ENCODE data around the gene FAM193A.
"Not testable (repeated sequence)": the region's sequence is repeated elsewhere in the genome, so short reads cannot be mapped to it uniquely, and the experiment has no call there.

Gene FAM193A

DNA sequence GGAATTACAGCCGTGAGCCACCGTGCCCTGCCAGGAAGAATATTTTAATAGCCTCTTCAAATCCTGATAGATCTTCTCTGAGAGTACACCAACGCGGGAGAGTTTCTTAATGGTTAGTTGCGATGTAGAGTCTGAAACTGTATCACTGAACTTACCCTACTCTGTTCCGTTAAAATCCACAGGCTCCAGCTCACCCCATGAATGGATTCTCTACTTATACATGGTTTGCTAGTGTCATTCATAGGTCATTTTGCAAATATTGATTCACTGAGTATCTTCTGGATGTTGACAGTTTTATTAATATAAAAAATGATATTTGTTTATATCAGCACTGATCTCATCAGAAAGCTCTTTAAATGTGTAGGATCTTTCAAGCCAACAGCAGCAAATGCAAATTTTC lies 99.9 kb downstream of the FAM193A start:
- CTCF ChIA-PET = no interaction called here
- TF ChIP-seq, protein P1, sequence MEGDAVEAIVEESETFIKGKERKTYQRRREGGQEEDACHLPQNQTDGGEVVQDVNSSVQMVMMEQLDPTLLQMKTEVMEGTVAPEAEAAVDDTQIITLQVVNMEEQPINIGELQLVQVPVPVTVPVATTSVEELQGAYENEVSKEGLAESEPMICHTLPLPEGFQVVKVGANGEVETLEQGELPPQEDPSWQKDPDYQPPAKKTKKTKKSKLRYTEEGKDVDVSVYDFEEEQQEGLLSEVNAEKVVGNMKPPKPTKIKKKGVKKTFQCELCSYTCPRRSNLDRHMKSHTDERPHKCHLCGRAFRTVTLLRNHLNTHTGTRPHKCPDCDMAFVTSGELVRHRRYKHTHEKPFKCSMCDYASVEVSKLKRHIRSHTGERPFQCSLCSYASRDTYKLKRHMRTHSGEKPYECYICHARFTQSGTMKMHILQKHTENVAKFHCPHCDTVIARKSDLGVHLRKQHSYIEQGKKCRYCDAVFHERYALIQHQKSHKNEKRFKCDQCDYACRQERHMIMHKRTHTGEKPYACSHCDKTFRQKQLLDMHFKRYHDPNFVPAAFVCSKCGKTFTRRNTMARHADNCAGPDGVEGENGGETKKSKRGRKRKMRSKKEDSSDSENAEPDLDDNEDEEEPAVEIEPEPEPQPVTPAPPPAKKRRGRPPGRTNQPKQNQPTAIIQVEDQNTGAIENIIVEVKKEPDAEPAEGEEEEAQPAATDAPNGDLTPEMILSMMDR (conservative IDR thresholded peaks at IDR 0.05; ENCODE audit: low read depth) = no peak
- POLR2A ChIA-PET (ENCODE audit: low non-redundant PET) = no interaction called here
- H3K27ac ChIP-seq = no peak overlapping the region
- no peak for DNase-seq (ENCODE audit: low spot score)

DNA sequence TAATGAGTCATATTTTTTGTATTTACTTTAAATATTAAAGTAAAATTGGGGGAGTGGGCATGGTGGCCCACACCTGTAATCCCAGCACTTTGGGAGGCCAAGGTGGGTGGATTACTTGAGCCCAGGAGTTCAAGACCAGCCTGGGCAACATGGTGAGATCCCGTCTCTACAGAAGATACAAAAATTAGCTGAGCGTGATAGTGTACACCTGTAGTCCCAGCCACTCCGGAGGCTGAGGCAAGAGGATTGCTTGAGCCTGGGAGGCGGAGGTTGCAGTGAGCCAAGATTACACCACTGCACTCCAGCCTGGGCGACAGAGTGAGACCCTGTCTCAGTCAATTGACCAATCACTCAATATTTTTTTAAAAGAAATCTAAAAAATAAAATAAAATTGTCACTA lies 100.5 kb downstream of the FAM193A start:
- CTCF ChIA-PET; POLR2A ChIA-PET (ENCODE audit: low non-redundant PET); DNase-seq (ENCODE audit: low spot score); H3K27ac ChIP-seq: not testable (repeated sequence)

DNA sequence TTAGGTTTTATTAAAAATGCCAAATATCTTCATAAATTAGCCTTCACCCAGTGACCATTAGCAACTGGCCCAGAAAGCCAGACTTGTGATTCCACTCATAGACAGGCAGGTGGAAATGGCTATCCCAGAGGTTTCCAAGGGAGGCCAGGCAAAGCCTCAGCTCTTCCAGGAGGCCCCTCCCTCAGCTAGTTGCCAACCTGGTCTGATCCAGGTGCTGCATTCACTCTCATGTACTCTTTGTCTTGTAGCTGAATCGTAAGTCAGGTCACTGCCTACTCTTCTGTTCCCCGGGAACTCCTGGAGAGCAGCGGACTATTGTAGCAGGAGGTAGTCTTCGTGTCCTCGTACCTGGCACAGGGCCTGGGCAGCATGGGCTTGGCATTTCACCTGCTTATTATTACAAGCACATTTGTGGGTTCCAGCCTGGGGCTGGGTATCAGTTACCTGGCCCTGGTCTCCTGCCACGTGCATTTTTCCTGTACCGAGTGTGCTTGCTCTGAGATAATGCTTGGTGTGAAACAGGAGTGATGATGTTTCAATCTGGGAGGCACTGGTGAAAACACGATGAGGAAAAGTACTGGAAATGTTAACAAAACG lies 101.6 kb downstream of the FAM193A start:
- no peak overlapping the region for H3K27ac ChIP-seq
- ChIA-PET POLR2A (ENCODE audit: low non-redundant PET) (interaction anchor here (0.6 kb wide), 1 partner anchor 222 kb away, joined by 3 read pairs; no protein-coding TSS in a partner anchor), CTCF (interaction anchor here (0.5 to 0.6 kb wide), 3 partner anchors 532 to 717 kb away, joined by 3 to 5 read pairs (median 5); no protein-coding TSS in a partner anchor)
- TF ChIP-seq, protein P1 (conservative IDR thresholded peaks at IDR 0.05; ENCODE audit: low read depth) = no peak
- DNase-seq (ENCODE audit: low spot score) = no peak

DNA sequence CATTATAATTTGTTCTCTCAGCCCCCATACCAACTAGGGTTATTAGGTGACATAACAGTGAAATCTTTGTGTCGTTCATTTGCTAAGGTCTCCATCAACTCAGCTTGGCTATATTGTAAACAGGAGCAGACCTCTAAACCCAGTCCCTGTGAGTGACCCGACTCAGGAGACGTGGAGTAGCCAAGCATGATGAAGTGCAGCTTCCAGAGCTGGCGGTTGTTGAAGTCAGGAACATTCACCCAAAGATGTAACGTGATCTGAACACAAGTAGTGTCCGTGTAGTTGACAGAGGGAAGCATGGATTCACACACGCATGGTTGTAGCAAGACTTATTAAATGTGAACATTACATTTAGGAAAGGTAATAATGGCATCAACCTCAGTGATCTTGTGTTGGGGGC lies 102.3 kb downstream of the FAM193A start:
- POLR2A ChIA-PET (ENCODE audit: low non-redundant PET) = no interaction called here
- TF ChIP-seq, protein P1 (conservative IDR thresholded peaks at IDR 0.05; ENCODE audit: low read depth) = no peak
- no peak for DNase-seq (ENCODE audit: low spot score)
- CTCF ChIA-PET = no interaction called here
- H3K27ac ChIP-seq = no peak overlapping the region

DNA sequence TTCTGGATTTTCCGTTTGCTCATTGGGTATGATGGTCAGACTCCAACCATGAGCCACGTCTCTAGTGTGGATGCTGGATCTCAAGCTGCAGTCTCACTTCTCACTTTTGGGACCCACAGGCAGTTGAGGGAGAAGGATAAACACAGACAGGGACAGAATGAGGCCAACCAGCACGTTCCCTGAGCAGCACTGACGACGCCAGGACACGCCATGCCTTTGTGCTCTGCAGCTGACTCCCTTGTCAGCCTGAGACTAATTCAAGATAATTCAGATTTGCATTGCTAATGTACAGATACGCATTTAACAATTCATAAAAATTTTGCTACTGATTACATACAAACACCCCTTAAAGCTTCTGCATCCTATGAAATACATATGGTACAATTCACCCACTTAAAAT lies 106.5 kb downstream of the FAM193A start:
- DNase-seq (ENCODE audit: low spot score) = no peak
- TF ChIP-seq, protein P1 (conservative IDR thresholded peaks at IDR 0.05; ENCODE audit: low read depth) = no peak
- no peak overlapping the region for H3K27ac ChIP-seq
- POLR2A ChIA-PET (ENCODE audit: low non-redundant PET) = no interaction called here
- CTCF ChIA-PET = no interaction called here

DNA sequence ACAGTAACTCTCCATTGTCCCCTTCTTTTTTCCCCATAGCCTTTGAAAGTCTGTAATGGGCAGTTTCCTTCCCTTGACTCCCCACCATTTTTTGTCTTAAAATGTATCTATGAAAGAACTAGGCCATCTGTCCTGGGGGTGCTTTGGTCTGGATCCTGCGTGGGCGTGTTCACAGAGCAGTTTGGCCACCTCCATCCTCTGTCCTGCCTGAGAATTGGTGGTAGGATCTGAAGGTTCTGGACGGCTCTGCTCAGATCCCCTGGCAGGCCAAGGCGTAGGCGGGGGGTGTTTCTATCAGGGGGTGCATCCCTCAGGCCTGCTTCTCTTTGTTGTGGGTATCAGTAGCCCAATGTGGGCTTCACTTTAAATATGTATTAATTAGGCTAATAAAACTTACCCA lies 107.1 kb downstream of the FAM193A start:
- TF ChIP-seq, protein P1 (conservative IDR thresholded peaks at IDR 0.05; ENCODE audit: low read depth) = no peak
- no peak overlapping the region for H3K27ac ChIP-seq
- ChIA-PET POLR2A (ENCODE audit: low non-redundant PET) (no interaction called here), CTCF (no interaction called here)
- DNase-seq (ENCODE audit: low spot score) = no peak

DNA sequence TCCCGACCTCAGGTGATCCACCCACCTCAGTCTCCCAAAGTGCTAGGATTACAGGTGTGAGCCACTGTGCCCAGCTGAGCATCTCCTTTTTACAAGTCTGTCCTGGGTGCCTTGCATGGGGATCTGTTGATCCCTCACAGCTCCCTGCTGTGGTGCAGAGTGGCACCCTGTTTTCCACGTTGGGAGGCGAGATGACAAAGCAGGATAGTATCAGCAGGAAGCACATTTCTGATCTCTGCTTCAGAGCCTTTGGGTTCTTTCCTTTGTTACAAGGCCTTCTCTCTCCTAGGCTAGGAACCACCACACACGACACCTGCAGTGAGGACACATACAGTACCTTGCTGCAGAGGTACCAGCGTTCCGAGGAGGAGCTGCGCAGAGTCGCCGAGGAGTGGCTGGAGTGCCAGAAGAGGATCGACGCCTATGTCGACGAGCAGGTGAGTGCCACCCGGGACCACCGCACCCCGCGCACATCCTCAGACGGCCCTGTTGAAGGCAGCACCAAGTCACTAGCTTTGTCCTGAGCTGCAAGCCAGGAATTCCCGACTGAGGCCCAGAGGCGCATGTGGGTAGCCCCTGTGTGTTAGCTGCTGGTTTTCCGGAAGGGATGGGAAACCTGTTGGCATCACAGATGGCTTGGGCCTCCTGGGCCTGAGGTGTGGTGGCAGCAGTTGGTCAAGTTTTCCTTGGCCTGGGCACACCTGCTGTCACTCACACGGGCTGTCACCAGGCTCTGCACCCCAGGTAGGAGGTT lies 110.1 kb downstream of the FAM193A start:
- DNase-seq (ENCODE audit: low spot score) = no peak
- CTCF ChIA-PET = no interaction called here
- TF ChIP-seq, protein P1 (conservative IDR thresholded peaks at IDR 0.05; ENCODE audit: low read depth) = no peak
- H3K27ac ChIP-seq = no peak overlapping the region
- POLR2A ChIA-PET (ENCODE audit: low non-redundant PET) = no interaction called here
